GM23338 (cell line): ENCODE data around the gene LIX1L.

ENCODE experiments used
- CREB1 ChIP-seq: fragments of 250-450 bp; sonication (Bioruptor Pico); IDR thresholded peaks from 2 replicates; pipeline ENCODE4 v1.5.0; 2020; ENCODE audit warnings: low read depth, mild to moderate bottlenecking, moderate library complexity
- CTCF ChIP-seq, 2 experiments: fragments of 200-600 bp in 1 of 2; sonication (generic) in 1 of 2; conservative IDR thresholded peaks; 2 replicates each; pipeline versions ENCODE4 v1.5.1 to v1.6.1; 2016 to 2017; ENCODE audit warnings: antibody characterized with exemption in 2 of 2, low read depth in 2 of 2, mild to moderate bottlenecking in 2 of 2, moderate library complexity in 1 of 2
- EZH2phosphoT487 ChIP-seq: fragments of 200-600 bp; sonication (generic); IDR thresholded peaks from one replicate; pipeline ENCODE4 v1.8.1; 2018; ENCODE audit warnings: antibody characterized with exemption; ENCODE audit not compliant: unreplicated experiment

GRCh38 chr1:145958734-145959133 lies 917 bp upstream of the LIX1L start:
- no peak for TF ChIP-seq CREB1 (CRISPR knock-in tag)
- TF ChIP-seq CTCF (conservative IDR thresholded peaks at IDR 0.05; ENCODE audit: low read depth in 2 of 2): no peak
- no peak for TF ChIP-seq EZH2phosphoT487
